H1 (cell line): ENCODE results near the gene GNG7. TPM values are rescaled to one million over a fixed set of nuclear protein-coding genes. Genes with fewer than 3 reads are reported as not detected.
A peak's percentile ranks its signal among the peaks of the same experiment; 100 is the strongest.

Source experiments
- CTCF ChIA-PET: fragments of 300-600 bp; sonication (Branson Sonifier 250); formaldehyde crosslinking; loops from one replicate; lab custom pipeline; 2021; ENCODE audit not compliant: partially characterized antibody; lab: Charles Lee
- POLR2A ChIA-PET: fragments of 300-600 bp; sonication (Branson Sonifier 250); formaldehyde crosslinking; loops from one replicate; lab custom pipeline; 2021; ENCODE audit warnings: inconsistent platforms; ENCODE audit not compliant: partially characterized antibody; lab: Charles Lee
- DNase-seq, 2 experiments: peaks; one replicate each; pipeline versions ENCODE4 v3.0.0 to v3.0.0-alpha.2; 2010 to 2022; ENCODE audit warnings: low spot score in 2 of 2, low read depth in 1 of 2, mixed read lengths in 1 of 2
- FAIRE-seq: peaks from 2 replicates; lab custom pipeline; 2011; peaks lifted over from hg19 to GRCh38; lab: Jason Lieb, UNC
- H2AFZ ChIP-seq: 2 replicates; pipeline ENCODE4 v1.8.1; 2012; ENCODE audit warnings: low read length, inconsistent platforms
- H2AK5ac ChIP-seq: 2 replicates; pipeline ENCODE4 v1.6.1; 2013; ENCODE audit warnings: low read depth, low read length
- H2BK120ac ChIP-seq: replicated peaks from 2 replicates; pipeline ENCODE3; 2013; ENCODE audit warnings: low read depth, low read length, inconsistent platforms
- H2BK12ac ChIP-seq: 2 replicates; pipeline ENCODE4 v1.6.1; 2013; ENCODE audit warnings: low read depth, low read length
- H2BK15ac ChIP-seq: 2 replicates; pipeline ENCODE4 v1.6.1; 2013; ENCODE audit warnings: low read length
- H2BK20ac ChIP-seq: 2 replicates; pipeline ENCODE4 v1.6.1; 2013; ENCODE audit warnings: low read length
- H2BK5ac ChIP-seq: 2 replicates; pipeline ENCODE4 v1.6.1; 2013; ENCODE audit warnings: low read depth, low read length
- H3K14ac ChIP-seq: 2 replicates; pipeline ENCODE4 v1.6.1; 2013; ENCODE audit warnings: inconsistent platforms; ENCODE audit not compliant: insufficient read length
- H3K18ac ChIP-seq: 2 replicates; pipeline ENCODE4 v1.6.1; 2013; ENCODE audit warnings: low read length; ENCODE audit errors: extremely low read depth
- H3K23ac ChIP-seq: 2 replicates; pipeline ENCODE4 v1.6.1; 2013; ENCODE audit warnings: inconsistent platforms; ENCODE audit not compliant: insufficient read length
- H3K23me2 ChIP-seq: 2 replicates; pipeline ENCODE4 v1.6.1; 2013; ENCODE audit warnings: low read depth, low read length
- H3K27ac ChIP-seq: 2 replicates; pipeline ENCODE4 v1.6.1; 2011; ENCODE audit warnings: low read depth, low read length, inconsistent platforms
- H3K27me3 ChIP-seq, 4 experiments: replicated peaks in 1 of 4; 1 replicate in 1 of 4; 2 replicates in 3 of 4; pipeline versions ENCODE4 v1.6.1 to v1.8.1; 2011 to 2013; ENCODE audit warnings: low read length in 3 of 4, mild to moderate bottlenecking in 3 of 4, inconsistent platforms in 2 of 4, mixed read lengths in 2 of 4, moderate library complexity in 1 of 4; ENCODE audit not compliant: control insufficient read depth in 3 of 4, insufficient read depth in 3 of 4; ENCODE audit errors: extremely low read depth in 1 of 4
- H3K36me3 ChIP-seq, 4 experiments: 2 replicates each; pipeline versions ENCODE4 v1.6.1 to v1.8.1; 2011 to 2013; ENCODE audit warnings: mild to moderate bottlenecking in 4 of 4, low read length in 3 of 4, moderate library complexity in 2 of 4, control low read depth in 1 of 4, inconsistent platforms in 1 of 4; ENCODE audit not compliant: insufficient read depth in 4 of 4, control insufficient read depth in 2 of 4
- H3K4ac ChIP-seq: replicated peaks from 2 replicates; pipeline ENCODE3; 2013; ENCODE audit warnings: low read length, low read depth, mixed read lengths, inconsistent platforms; ENCODE audit not compliant: insufficient read length
- H3K4me1 ChIP-seq, 4 experiments: replicated peaks in 1 of 4; 1 replicate in 1 of 4; 2 replicates in 3 of 4; pipeline versions ENCODE4 v1.6.1 to v1.8.1; 2011 to 2013; ENCODE audit warnings: low read length in 3 of 4, inconsistent platforms in 2 of 4, mixed read lengths in 1 of 4; ENCODE audit not compliant: insufficient read depth in 4 of 4, control insufficient read depth in 3 of 4
- H3K4me2 ChIP-seq, 2 experiments: 2 replicates each; pipeline versions ENCODE4 v1.6.1 to v1.8.1; 2011 to 2013; ENCODE audit warnings: low read depth in 2 of 2, low read length in 2 of 2, control low read depth in 1 of 2, inconsistent platforms in 1 of 2, mild to moderate bottlenecking in 1 of 2; ENCODE audit not compliant: insufficient read depth in 1 of 2
- H3K4me3 ChIP-seq, 4 experiments: fragments of 200-600, 300-600 bp in 1 of 4; sonication (generic), shearing (Covaris generic), sonication (Bioruptor Twin) in 1 of 4; 2 replicates each; pipeline versions ENCODE4 v1.5.1 to v1.8.1; 2011 to 2016; ENCODE audit warnings: low read length in 4 of 4, low read depth in 3 of 4, control low read depth in 2 of 4, inconsistent platforms in 2 of 4, mild to moderate bottlenecking in 2 of 4, mixed read lengths in 1 of 4, moderate library complexity in 1 of 4; ENCODE audit not compliant: insufficient read depth in 2 of 4; ENCODE audit errors: extremely low read depth in 1 of 4
- H3K56ac ChIP-seq: replicated peaks from 2 replicates; pipeline ENCODE3; 2013; ENCODE audit warnings: low read depth, mild to moderate bottlenecking, mixed read lengths, low read length, inconsistent platforms; ENCODE audit not compliant: insufficient read length
- H3K79me1 ChIP-seq: 2 replicates; pipeline ENCODE4 v1.6.1; 2013; ENCODE audit warnings: low read depth, low read length, control low read depth
- H3K79me2 ChIP-seq, 2 experiments: 2 replicates each; pipeline versions ENCODE4 v1.6.1 to v1.8.1; 2012 to 2013; ENCODE audit warnings: low read length in 2 of 2, mild to moderate bottlenecking in 2 of 2, inconsistent platforms in 1 of 2; ENCODE audit not compliant: insufficient read depth in 2 of 2, control insufficient read depth in 1 of 2
- H3K9ac ChIP-seq, 4 experiments: replicated peaks in 1 of 4; 1 replicate in 1 of 4; 2 replicates in 3 of 4; pipeline versions ENCODE4 v1.6.1 to v1.8.1; 2011 to 2013; ENCODE audit warnings: low read depth in 3 of 4, low read length in 3 of 4, control low read depth in 2 of 4, mild to moderate bottlenecking in 2 of 4, moderate library complexity in 2 of 4, inconsistent platforms in 1 of 4; ENCODE audit errors: extremely low read depth in 1 of 4
- H3K9me3 ChIP-seq, 2 experiments: 2 replicates each; pipeline versions ENCODE4 v1.6.1 to v1.8.1; 2012 to 2013; ENCODE audit warnings: mild to moderate bottlenecking in 2 of 2, moderate library complexity in 2 of 2, control low read depth in 1 of 2, inconsistent platforms in 1 of 2, low read depth in 1 of 2, low read length in 1 of 2, mixed read lengths in 1 of 2; ENCODE audit not compliant: insufficient read depth in 2 of 2
- H4K20me1 ChIP-seq, 2 experiments: replicated peaks in 1 of 2; 2 replicates each; pipeline versions ENCODE3 to v1.8.1; 2011 to 2013; ENCODE audit warnings: inconsistent platforms in 2 of 2, low read length in 2 of 2, mild to moderate bottlenecking in 1 of 2; ENCODE audit not compliant: insufficient read depth in 2 of 2, control insufficient read depth in 1 of 2
- H4K5ac ChIP-seq: 2 replicates; pipeline ENCODE4 v1.6.1; 2013; ENCODE audit warnings: low read length, low read depth, mixed read lengths, inconsistent platforms; ENCODE audit not compliant: insufficient read length
- H4K8ac ChIP-seq: 2 replicates; pipeline ENCODE4 v1.8.0; 2013; ENCODE audit warnings: mild to moderate bottlenecking, moderate library complexity, low read length, inconsistent platforms; ENCODE audit not compliant: insufficient read depth; ENCODE audit errors: extremely low read depth
- H4K91ac ChIP-seq: replicated peaks from 2 replicates; pipeline ENCODE3; 2013; ENCODE audit warnings: low read length, mixed read lengths, inconsistent platforms; ENCODE audit not compliant: insufficient read length
- CBX5 ChIP-seq: fragments of 300-800, 300-1000 bp; sonication (generic); IDR thresholded peaks from 2 replicates; pipeline ENCODE4 v1.7.1; 2016; ENCODE audit warnings: antibody characterized with exemption, low read length, low read depth
- CBX8 ChIP-seq: fragments of 300-800, 300-1000 bp; sonication (generic); IDR thresholded peaks from 2 replicates; pipeline ENCODE4 v1.7.1; 2016; ENCODE audit warnings: low read depth, low read length, borderline replicate concordance
- CEBPB ChIP-seq: IDR thresholded peaks from 2 replicates; pipeline ENCODE4 v1.6.1; 2012; ENCODE audit warnings: low read depth, low read length
- CHD2 ChIP-seq: IDR thresholded peaks from 2 replicates; pipeline ENCODE4 v1.6.1; 2012; ENCODE audit warnings: low read length, improper control_type of control experiment
- CTCF ChIP-seq, 3 experiments: IDR thresholded peaks; 1 replicate in 2 of 3; 2 replicates in 1 of 3; pipeline versions ENCODE4 v1.5.1 to v1.6.1; 2011; ENCODE audit warnings: low read length in 3 of 3, mild to moderate bottlenecking in 3 of 3, inconsistent platforms in 2 of 3, low read depth in 1 of 3, moderate library complexity in 1 of 3; ENCODE audit not compliant: insufficient read depth in 1 of 3; ENCODE audit errors: control extremely low read depth in 1 of 3
- JUN ChIP-seq: IDR thresholded peaks from 2 replicates; pipeline ENCODE4 v1.6.1; 2011; ENCODE audit warnings: low read depth, mild to moderate bottlenecking, improper control_type of control experiment, low read length
- KDM1A ChIP-seq: fragments of 200-600, 300-600 bp; sonication (generic); IDR thresholded peaks from 2 replicates; pipeline ENCODE4 v1.7.1; 2016; ENCODE audit warnings: mild to moderate bottlenecking, low read length, borderline replicate concordance
- RBBP5 ChIP-seq: IDR thresholded peaks from 2 replicates; pipeline ENCODE4 v1.7.1; 2012; ENCODE audit warnings: low read depth, mild to moderate bottlenecking, inconsistent platforms, low read length, moderate library complexity, borderline replicate concordance
- SAP30 ChIP-seq: fragments of 300-600 bp; sonication (generic); IDR thresholded peaks from 2 replicates; pipeline ENCODE4 v1.7.1; 2012; ENCODE audit warnings: low read length, moderate library complexity, mild to moderate bottlenecking, inconsistent platforms; ENCODE audit not compliant: insufficient read depth, insufficient replicate concordance
- SIRT6 ChIP-seq: IDR thresholded peaks from one replicate; pipeline ENCODE4 v1.7.1; 2012; ENCODE audit warnings: low read length, inconsistent platforms
- SIX5 ChIP-seq: IDR thresholded peaks from 2 replicates; pipeline ENCODE4 v1.6.1; 2011; ENCODE audit warnings: mild to moderate bottlenecking, low read depth, low read length
- ZNF274 ChIP-seq: IDR thresholded peaks from 2 replicates; pipeline ENCODE4 v1.7.0; 2012; ENCODE audit warnings: low read length, borderline replicate concordance; ENCODE audit errors: extremely low read depth
- WGBS, 2 experiments: shearing (Covaris generic) in 1 of 2; methylation state at CpG; one replicate each; pipeline versions ENCODE4 v1.1.6 to v1.1.7; 2013 to 2015; ENCODE audit warnings: low lambda C conversion rate in 2 of 2, mixed read lengths in 2 of 2, inconsistent platforms in 1 of 2, low coverage in 1 of 2, missing lambda C conversion rate in 1 of 2; ENCODE audit not compliant: insufficient replicate concordance in 2 of 2, insufficient coverage in 1 of 2, insufficient read length in 1 of 2; ENCODE audit errors: extremely low coverage in 1 of 2, missing lambda C conversion rate in 1 of 2; 5-methylcytosine and 5-hydroxymethylcytosine counted together
- polyA plus RNA-seq, 7 experiments: library from polyadenylated mRNA; depleted of rRNA in 3 of 7; stranded (reverse) in 5 of 7; unstranded in 2 of 7; fragments of >200 nt in 5 of 7; fragments of 200-250 nt in 2 of 7; gene quantifications; 1 replicate in 5 of 7; 2 replicates in 1 of 7; 4 replicates in 1 of 7; pipeline versions ENCODE4 v1.2.1 to v1.2.3, GENCODE V29; 2011 to 2013; ENCODE audit warnings: missing spikeins in 2 of 7, mixed read lengths in 2 of 7
- total RNA-seq: library from RNA; stranded (reverse); fragmentation: NEBNext Ultra II Directional; extraction: Animal tissue kit (Norgen Biotek cat#: 25700); gene quantifications from 2 replicates; pipeline ENCODE4 v1.2.1, GENCODE V29; 2021

GNG7 gene
- total and polyA plus RNA-seq, 2 of the 8 experiments (the other 6 are each of a cell fraction or from before 2014, with no cell fraction given) = 2.8 to 7.8 TPM

DNA sequence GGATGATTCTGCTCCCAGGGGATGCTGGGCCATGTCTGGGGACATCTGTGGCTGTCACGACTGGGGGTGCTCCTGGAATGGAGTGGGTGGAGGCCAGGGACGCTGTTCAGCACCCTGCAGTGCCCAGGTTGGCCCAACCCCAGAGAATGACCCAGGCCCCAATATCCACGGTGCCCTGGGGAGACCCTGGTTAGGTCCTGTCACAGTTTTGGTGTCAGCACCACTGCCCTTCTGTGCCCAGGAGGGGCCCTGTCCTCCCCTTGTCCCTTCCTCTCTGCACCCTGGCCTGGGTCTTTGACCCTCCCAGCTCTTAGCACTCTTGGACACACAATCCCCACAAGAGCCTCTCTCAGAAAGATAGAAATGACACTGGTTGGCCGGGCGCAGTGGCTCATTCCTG is 141.3 kb downstream of the GNG7 start:
- H4K20me1 ChIP-seq = peaks cover 0 to 4% of the 10 kb centered on the region in 2 experiments
- no peaks in the 10 kb centered on the region for H3K79me1 ChIP-seq
- H2BK120ac ChIP-seq = no peak overlapping the region
- H3K23ac ChIP-seq = no peak overlapping the region
- FAIRE-seq = no peak
- no peak overlapping the region for H3K14ac ChIP-seq
- CTCF ChIA-PET = interaction anchor here (0.6 to 1.5 kb wide), 3 partner anchors 19 to 276 kb away, joined by 3 to 4 read pairs (median 4); no protein-coding TSS in a partner anchor
- no peaks in the 10 kb centered on the region for H3K79me2 ChIP-seq
- no peak overlapping the region for H2AFZ ChIP-seq
- H2BK20ac ChIP-seq = no peak overlapping the region
- H3K18ac ChIP-seq = no peak overlapping the region
- H3K23me2 ChIP-seq = no peaks in the 10 kb centered on the region; the same call in none of the 2 replicates
- no peaks in the 10 kb centered on the region for H3K9me3 ChIP-seq
- no peak overlapping the region for H2AK5ac ChIP-seq
- no peak overlapping the region for H4K5ac ChIP-seq
- H2BK12ac ChIP-seq = 0 out of 2 replicates have a peak overlapping the region, but pooled peaks have one; percentile 27
- no peaks in the 10 kb centered on the region for H3K27me3 ChIP-seq
- no peak overlapping the region for H3K4me2 ChIP-seq
- POLR2A ChIA-PET = interaction anchor here (2.8 kb wide), 1 partner anchor 85 kb away, joined by 18 read pairs; the partner anchor contains the start of gene GADD45B
- no peak overlapping the region for H2BK5ac ChIP-seq
- no peak overlapping the region for H2BK15ac ChIP-seq
- no peak overlapping the region for H3K9ac ChIP-seq
- H4K8ac ChIP-seq = no peak overlapping the region
- peaks cover 0 to 6% (median under 1%) of the 10 kb centered on the region in 4 experiments; a peak in 1 of 7 replicates for H3K4me1 ChIP-seq
- H3K36me3 ChIP-seq = no peaks in the 10 kb centered on the region
- H3K4ac ChIP-seq = no peak overlapping the region
- H3K56ac ChIP-seq = no peak overlapping the region
- 93% methylated on average over 5 of the region's 5 CpGs; no CpG with 5 or more reads in 1 of the 2 experiments for WGBS, 2 experiments
- no peak overlapping the region for H3K27ac ChIP-seq
- no peak overlapping the region for H4K91ac ChIP-seq
- no peak for DNase-seq
- no peak overlapping the region for H3K4me3 ChIP-seq
- no peak for TF ChIP-seq KDM1A
- no peak for TF ChIP-seq SAP30
- TF ChIP-seq SIRT6 = no peak
- TF ChIP-seq ZNF274 = no peak
- TF ChIP-seq CTCF (IDR thresholded peaks at IDR 0.05; ENCODE audit: control extremely low read depth in 1 of 3, insufficient read depth in 1 of 3, low read depth in 1 of 3, low read length in 3 of 3) = no peak
- no peak for TF ChIP-seq CBX5
- no peak for TF ChIP-seq CEBPB
- no peak for TF ChIP-seq RBBP5
- TF ChIP-seq CBX8 = no peak
- TF ChIP-seq JUN = no peak
- no peak for TF ChIP-seq CHD2
- no peak for TF ChIP-seq SIX5
